Activated naive CD4-positive, alpha-beta T cell treated with anti-CD3 and anti-CD28 coated beads, Interleukin-2, amount 50 U/mL, for 72 hours (primary cell): Measurements from ENCODE around the gene TGFBR3L. TPM values are rescaled to one million over a fixed set of nuclear protein-coding genes. Genes with fewer than 3 reads are reported as not detected.
"Not testable (repeated sequence)": the region's sequence is repeated elsewhere in the genome, so short reads cannot be mapped to it uniquely, and the experiment has no call there.

Experiments used
- ATAC-seq, 2 donors: fragments of 150-1000 bp; cut with Tn5 transposase; 2 replicates each; pipeline ENCODE4 v1.10.0; 2021; ENCODE audit warnings: mild to moderate bottlenecking in 2 of 2, moderate library complexity in 2 of 2
- DNase-seq, 2 donors: peaks; one replicate each; pipeline ENCODE4 v3.0.0; 2021 to 2022; ENCODE audit warnings: low spot score in 2 of 2
- H3K27ac Mint-ChIP-seq, 2 donors: one replicate each; pipeline ENCODE4 v1.8.0; 2022; ENCODE audit warnings: mild to moderate bottlenecking in 2 of 2, mixed read lengths in 2 of 2
- H3K36me3 Mint-ChIP-seq, 2 donors: one replicate each; pipeline ENCODE4 v1.8.0; 2022; ENCODE audit warnings: mixed read lengths in 2 of 2
- H3K9me3 Mint-ChIP-seq, 2 donors: one replicate each; pipeline ENCODE4 v1.8.0; 2022; ENCODE audit warnings: mixed read lengths in 2 of 2
- total RNA-seq, 2 donors: library from RNA; stranded (reverse); gene quantifications; one replicate each; pipeline ENCODE4 v1.2.3, GENCODE V29; 2022

TGFBR3L gene
- total RNA-seq, 2 donors from 2014 or later = 3.3 to 5.8 TPM

GRCh38 chr19:7874076-7874896 lies 40.3 kb upstream of the TGFBR3L start, which contains the start of gene PRR36:
TSS of gene PRR36 (minus strand) at chr19:7874390. CDS start at chr19:7873689, 701 bp downstream.
- Mint-ChIP-seq H3K27ac (peak within 1 kb of the TSS in 1 of 2 donors; percentile 36), H3K36me3 (no peaks in the 10 kb centered on the region), H3K9me3 (peaks cover 0 to 4% of the 10 kb centered on the region in 2 donors)
- DNase-seq (no peak), ATAC-seq (no peak)

GRCh38 chr19:7874897-7875273 lies 39.7 kb upstream of the TGFBR3L start:
- no peaks in the 10 kb centered on the region for H3K36me3 Mint-ChIP-seq
- no peak for ATAC-seq
- H3K27ac Mint-ChIP-seq = peak overlapping the region in 1 of 2 donors; percentile 36
- DNase-seq = no peak
- peaks cover 0 to 4% of the 10 kb centered on the region in 2 donors for H3K9me3 Mint-ChIP-seq

DNA sequence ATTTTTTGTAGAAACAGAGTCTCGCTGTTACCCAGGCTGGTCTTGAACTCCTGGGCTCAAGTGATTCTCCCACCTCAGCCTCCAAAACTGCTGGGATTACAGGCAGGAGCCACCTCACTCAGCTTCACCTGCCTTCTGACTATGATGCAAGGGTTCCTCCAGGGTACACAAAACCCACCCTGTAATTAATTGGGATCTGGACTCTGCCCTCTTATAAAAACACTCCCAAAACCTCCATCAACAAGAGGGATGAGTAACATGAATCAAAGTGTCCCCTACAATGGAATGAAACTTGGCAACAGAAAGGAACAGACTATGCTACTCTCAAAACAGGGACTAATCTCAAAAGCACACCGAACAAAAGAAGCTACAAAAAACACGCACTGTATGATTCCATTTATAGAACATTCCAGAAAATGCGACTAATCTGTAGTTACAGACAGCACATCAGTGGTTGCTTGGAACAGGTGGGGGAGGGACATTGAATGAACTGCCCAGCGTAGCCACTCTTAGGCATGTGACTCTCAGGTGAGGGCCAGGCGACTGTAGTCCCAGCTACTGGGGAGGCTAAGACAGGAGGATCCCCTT lies 37.3 kb upstream of the TGFBR3L start:
- DNase-seq (no peak), ATAC-seq (no peak)
- no peaks in the 10 kb centered on the region for H3K36me3 Mint-ChIP-seq
- no peak overlapping the region for H3K27ac Mint-ChIP-seq
- H3K9me3 Mint-ChIP-seq = no peaks in the 10 kb centered on the region

- H3K36me3 Mint-ChIP-seq = no peaks in the 10 kb centered on the region
- DNase-seq (no peak), ATAC-seq (peak; percentile 14 to 51)
- H3K27ac Mint-ChIP-seq = no peak overlapping the region
- H3K9me3 Mint-ChIP-seq = no peaks in the 10 kb centered on the region
These were observed 35.4 kb upstream of the TGFBR3L start for GRCh38 chr19:7879111-7879807.

GRCh38 chr19:7879836-7880235 lies 34.8 kb upstream of the TGFBR3L start:
- no peak overlapping the region for H3K27ac Mint-ChIP-seq
- DNase-seq (no peak), ATAC-seq (peak; percentile 24 to 58)
- H3K9me3 Mint-ChIP-seq = no peaks in the 10 kb centered on the region
- no peaks in the 10 kb centered on the region for H3K36me3 Mint-ChIP-seq

DNA sequence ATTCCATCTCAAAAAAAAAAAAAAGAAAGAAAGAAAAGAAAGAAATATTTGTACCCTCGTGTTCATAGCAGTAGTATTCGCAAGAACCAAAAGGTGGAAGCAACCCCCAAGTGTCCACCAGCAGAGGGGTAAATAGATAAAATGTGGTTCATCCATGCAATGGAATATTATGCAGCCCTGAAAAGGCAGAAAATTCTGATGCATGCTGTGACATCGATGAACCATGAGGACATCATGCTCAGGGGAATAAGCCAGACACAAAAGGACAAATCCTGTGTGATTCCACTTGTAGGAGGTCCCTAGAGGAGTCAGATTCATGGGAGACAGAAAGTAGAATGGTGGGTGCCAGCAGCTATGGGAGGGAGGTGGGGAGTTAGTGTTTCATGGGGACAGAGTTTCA lies 32.7 kb upstream of the TGFBR3L start:
- H3K27ac Mint-ChIP-seq = no peak overlapping the region
- DNase-seq = no peak
- no peaks in the 10 kb centered on the region for H3K36me3 Mint-ChIP-seq
- H3K9me3 Mint-ChIP-seq = no peaks in the 10 kb centered on the region
- no peak for ATAC-seq

DNA sequence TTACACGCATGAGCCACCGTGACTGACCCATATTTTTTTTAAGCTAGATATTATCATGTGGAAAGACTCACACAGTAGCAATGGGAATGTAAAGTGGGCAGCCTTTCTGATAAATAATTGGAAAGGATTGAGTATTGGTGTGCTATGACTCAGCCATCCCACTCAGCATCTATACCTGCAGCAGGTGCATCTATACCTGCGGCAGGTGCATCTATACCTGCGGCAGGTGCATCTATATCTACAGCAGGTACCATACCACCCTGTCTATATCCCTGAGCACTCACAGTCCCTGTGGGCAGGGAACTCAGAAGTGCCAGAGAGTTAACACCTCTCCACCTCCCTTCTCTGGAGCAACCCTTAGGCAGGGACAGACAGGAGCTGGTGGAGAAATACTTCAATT lies 31.5 kb upstream of the TGFBR3L start:
- H3K9me3 Mint-ChIP-seq = no peaks in the 10 kb centered on the region
- no peaks in the 10 kb centered on the region for H3K36me3 Mint-ChIP-seq
- ATAC-seq (no peak), DNase-seq (no peak)
- H3K27ac Mint-ChIP-seq = no peak overlapping the region

GRCh38 chr19:7883796-7884570 lies 30.6 kb upstream of the TGFBR3L start:
- ATAC-seq (no peak), DNase-seq (no peak)
- no peaks in the 10 kb centered on the region for H3K36me3 Mint-ChIP-seq
- no peaks in the 10 kb centered on the region for H3K9me3 Mint-ChIP-seq
- H3K27ac Mint-ChIP-seq = no peak overlapping the region

- no peak for ATAC-seq
- Mint-ChIP-seq H3K36me3 (no peaks in the 10 kb centered on the region), H3K9me3 (no peaks in the 10 kb centered on the region), H3K27ac (no peak overlapping the region)
- no peak for DNase-seq
These were observed 28.8 kb upstream of the TGFBR3L start for GRCh38 chr19:7885818-7886217.

DNA sequence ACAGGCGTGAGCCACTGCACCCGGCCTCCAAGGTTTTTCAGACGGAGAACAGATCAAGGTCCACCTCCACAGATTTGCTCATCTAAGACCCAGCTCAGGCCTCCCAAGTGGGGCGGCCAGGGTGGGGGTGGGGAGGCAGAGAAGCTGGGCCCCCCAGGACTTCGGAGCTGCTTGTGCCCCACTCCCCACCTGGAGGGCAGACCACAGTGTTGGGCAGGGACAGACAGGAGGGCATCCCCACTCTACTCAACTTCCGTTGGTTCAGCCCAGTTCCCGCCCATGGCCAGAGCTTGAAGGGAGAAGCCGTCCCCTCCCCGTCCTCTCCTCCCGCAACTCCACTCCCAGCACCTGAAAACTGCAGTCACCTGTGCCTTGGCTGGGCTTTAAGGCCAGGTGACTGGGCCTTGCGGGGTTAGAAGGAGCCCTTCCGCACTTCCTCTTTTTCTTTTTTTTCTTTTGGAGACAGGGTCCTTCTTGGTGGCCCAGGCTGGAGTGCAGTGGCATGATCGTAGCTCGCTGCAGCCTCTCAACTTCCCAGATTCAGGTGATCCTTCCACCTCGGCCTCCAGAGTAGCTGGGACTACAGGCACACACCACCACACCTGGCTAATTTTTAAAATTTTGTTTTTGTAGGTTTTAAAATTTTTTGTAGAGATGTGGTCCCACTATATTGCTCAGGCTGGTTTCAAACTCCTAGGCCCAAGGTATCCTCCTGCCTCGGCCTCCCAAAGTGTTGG lies 27.1 kb upstream of the TGFBR3L start:
- Mint-ChIP-seq H3K27ac (no peak overlapping the region), H3K9me3 (no peaks in the 10 kb centered on the region), H3K36me3 (no peaks in the 10 kb centered on the region)
- ATAC-seq = no peak
- DNase-seq = no peak

DNA sequence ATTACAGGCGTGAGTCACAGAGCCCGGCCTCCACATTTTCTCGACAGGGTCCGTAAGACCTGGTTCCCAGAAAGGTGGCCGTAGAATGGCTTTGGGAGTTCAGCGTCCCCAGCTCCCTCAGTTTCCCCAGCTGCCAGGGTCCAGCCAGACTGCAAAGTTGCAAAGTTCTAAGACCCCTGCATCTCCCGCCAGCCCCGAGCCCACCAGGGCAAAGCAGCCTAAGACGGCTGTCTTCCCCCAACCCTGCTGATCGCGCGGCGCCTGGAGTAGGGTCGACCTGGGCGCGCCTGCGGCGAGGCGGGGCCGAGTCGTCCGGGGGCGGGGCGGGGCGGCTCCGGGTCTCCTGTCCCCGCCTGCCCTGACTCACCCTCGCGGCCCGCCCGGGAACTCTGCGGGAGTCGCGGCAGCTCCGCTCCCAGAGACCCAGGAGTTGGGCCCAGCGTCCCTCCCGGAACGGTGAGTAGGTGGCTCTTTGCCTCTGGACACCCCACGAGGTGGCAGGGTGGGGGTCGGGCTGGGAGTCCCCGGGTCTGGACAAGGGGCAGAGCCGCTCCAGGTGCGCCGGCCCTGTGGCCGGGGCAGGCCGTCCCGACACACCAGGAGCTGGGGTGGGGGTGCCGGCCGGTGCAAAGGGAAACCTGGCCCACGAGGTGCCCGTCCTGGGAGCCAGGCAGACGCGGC lies 26.3 kb upstream of the TGFBR3L start, which contains the start of gene LRRC8E:
LRRC8E (plus strand) TSS at position 366 of the 681 bp plus-strand sequence. CDS start 7,094 bp downstream, outside the sequence.
- H3K27ac Mint-ChIP-seq = no peak within 1 kb of the TSS
- no peaks in the 10 kb centered on the region for H3K36me3 Mint-ChIP-seq
- no peaks in the 10 kb centered on the region for H3K9me3 Mint-ChIP-seq
- ATAC-seq (peak; percentile 59 to 98), DNase-seq (peak in 1 of 2 donors; percentile 62)

DNA sequence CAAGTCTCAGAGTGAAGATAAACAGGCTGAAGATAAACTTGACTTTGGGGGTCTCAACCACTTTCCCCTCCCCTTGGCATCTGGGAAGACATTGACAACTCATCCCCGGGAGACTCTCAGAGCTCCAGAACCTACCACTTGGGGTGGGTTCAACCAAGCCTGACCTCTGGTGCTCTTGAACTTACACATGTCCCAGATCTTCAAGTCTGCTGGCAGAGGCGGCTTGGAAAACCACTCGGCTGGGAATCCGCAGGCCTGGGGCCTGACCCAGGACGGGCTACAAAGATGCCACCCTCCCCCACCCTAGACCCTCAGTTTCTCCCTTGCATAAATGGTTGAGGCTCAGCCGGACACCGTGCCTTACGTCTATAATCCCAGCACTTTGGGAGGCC lies 25.8 kb upstream of the TGFBR3L start:
- Mint-ChIP-seq H3K27ac (no peak overlapping the region), H3K36me3 (no peaks in the 10 kb centered on the region), H3K9me3 (no peaks in the 10 kb centered on the region)
- ATAC-seq (no peak), DNase-seq (no peak)

- H3K27ac Mint-ChIP-seq, ATAC-seq, H3K9me3 Mint-ChIP-seq, DNase-seq, H3K36me3 Mint-ChIP-seq: not testable (repeated sequence)
These were observed 21.1 kb upstream of the TGFBR3L start for GRCh38 chr19:7893362-7894101.

DNA sequence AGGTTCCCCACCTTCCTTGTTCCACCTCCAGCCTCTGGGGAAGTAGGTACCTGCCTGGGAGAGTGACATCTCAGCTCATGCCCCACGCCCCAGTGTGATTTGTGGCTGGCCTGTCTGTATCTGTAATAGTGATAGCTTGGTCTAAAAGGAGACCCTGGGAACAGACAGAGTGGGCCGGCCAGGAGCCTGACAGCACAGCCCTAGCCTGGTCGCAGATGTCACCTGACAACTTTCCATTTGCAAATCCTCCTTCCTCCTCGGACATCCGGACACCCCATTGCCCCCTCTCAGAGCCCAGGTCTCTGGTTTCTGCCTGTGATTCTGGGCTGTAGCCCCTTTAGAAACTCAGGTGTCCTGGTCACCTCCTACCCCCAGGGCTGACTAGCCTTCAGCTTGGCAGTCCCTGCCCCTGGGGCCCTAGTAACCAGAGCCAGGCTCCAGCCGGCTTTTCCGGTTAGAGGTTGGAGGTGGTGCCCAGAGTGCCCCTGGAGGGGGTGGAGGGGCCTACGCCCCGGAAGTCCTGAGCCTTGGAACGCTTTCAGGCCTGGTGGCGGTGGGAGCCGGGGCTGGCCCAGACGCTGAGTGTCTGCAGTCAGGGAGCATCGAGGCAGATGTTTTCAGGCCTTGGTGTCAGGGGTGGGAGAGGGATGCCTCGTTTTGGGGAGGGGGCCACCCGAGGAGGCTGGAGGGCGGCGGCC lies 19.9 kb upstream of the TGFBR3L start:
- ATAC-seq (no peak), DNase-seq (no peak)
- Mint-ChIP-seq H3K9me3 (no peaks in the 10 kb centered on the region), H3K36me3 (no peaks in the 10 kb centered on the region), H3K27ac (no peak overlapping the region)
